Cardiac septum (tissue), 1 donor: ENCODE measurements around the gene FAF2. TPM values are rescaled to one million over a fixed set of nuclear protein-coding genes. Genes with fewer than 3 reads are reported as not detected.

ENCODE experiments used
- DNase-seq: peaks from one replicate; pipeline ENCODE4 v3.0.0-alpha.2; 2020; ENCODE audit warnings: low spot score
- intact Hi-C: fragments of 100-400 bp; cut with DNase I; formaldehyde crosslinking; loops from one replicate; pipeline ENCODE4 v1.14.0; 2022
- total RNA-seq: library from RNA; stranded (reverse); fragmentation: NEBNext Ultra II Directional; extraction: Animal tissue kit (Norgen Biotek cat#: 25700); gene quantifications from one replicate; pipeline ENCODE4 v1.2.1, GENCODE V29; 2021
- donor health status: DM: no; HTN: no; CAD: no.

Gene FAF2
- total RNA-seq, 1 donor from 2014 or later, result 15.9 TPM

DNA sequence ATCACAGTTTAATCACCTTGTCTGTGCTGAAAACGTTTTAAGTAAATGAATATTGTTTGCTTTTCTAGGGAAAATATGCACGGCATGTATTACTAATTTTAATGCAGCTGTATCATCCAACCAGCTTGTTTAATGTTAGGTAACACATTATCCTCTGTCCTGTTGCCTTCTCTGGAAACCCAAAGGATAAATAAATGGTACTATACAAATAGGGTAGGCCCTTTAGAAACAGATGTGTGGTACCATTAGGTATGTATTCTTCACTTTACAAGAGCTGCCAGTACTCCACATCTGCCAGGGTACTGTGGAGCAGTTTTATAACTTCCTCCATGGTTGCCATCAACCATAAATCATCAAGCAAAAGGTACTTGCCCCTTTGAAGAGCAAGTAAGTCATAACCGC is 42.9 kb downstream of the FAF2 start:
- intact Hi-C loops, result no loop called here
- DNase-seq, result no peak

DNA sequence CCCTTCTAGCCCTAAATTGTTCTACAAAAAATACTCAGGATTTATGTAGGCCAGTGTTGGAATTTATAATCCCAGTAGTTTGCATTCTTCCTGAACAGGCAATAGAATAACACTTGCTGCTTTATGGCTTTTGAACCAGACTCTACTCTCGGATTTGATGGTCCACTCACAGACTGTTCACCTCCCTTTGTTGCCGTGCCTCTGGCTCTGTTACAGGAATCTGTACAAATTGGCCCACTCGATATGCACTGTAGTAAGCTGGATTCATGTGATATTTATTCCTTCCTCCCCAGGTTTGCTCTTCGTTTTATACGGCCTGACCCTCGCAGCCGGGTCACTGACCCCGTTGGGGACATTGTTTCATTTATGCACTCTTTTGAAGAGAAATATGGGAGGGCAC is 43.7 kb downstream of the FAF2 start:
- intact Hi-C loops, result no loop called here
- no peak for DNase-seq

DNA sequence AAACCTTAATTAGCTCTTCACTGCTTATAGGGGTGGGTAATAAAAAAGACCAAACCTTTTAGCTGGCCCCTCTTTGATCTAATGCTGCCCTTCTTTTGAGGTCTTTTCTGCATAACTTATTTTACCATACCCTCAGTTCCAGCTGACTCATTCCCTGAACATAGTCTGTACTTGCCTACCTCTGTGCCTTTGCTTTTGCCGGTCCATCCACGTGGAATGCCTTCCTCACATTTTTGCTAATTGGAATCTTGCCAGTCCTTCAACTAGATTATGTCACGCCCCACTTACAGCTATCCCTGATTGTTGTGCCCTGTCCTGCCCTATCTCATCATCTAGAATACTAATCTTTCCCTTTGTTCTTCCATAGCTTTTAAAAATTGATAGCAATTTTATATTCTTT is 44.2 kb downstream of the FAF2 start:
- intact Hi-C loops, result no loop called here
- DNase-seq, result no peak

DNA sequence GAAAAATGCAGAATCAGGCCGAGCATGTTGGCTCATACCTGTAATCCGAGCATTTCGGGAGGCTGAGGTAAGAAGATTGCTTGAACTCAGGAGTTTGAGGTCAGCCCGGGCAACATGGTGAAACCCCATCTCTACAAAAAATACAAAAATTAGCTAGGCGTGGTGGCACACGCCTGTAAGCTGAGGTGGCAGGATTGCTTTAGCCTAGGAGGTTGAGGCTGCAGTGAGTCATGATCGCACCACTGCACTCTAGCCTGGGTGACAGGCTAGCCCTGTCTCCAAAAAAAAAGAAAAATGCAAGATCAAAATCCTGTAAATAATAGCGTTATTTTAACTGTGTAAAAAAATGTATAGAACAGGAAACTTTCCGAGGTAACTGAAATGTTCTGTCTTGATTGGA is 49.7 kb downstream of the FAF2 start:
- intact Hi-C loops, result no loop called here
- no peak for DNase-seq

DNA sequence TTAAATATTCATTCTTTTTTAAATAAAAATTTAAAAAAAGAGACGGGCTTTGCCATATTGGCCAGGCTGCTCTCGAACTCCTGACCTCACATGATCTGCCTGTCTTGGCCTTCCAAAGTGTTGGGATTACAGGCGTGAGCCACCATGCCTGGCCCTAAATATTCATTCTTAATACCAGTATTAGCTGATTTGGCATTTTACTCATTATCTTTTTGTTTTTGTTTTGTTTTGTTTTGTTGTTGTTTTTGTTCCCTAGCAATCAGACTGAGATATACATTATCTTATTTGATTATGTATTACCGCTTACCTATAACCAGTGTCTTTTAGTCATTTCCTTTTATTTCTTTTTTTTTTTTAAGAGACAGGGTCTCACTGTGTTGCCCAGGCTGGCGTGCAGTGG is 51.1 kb downstream of the FAF2 start:
- DNase-seq, result no peak
- intact Hi-C loops, result no loop called here

DNA sequence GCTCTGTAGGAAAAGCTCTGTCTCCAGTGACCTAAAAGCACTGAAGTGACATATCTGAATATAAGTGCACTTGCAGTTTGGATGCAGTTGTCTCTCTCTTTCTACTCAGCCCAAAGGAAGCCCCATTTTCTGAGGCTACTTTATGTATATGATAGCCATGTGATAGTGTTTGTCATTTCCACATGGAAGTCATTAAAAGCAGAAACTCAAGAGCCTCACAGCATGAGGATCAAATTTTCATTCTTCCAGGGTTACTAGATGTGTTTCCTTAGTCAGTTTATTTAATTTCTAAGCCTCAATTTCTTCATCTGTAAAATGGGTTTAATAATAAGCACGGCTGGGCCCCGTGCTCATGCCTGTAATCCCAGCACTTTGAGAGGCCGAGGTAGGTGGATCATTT is 52.3 kb downstream of the FAF2 start:
- no peak for DNase-seq
- intact Hi-C loops, result no loop called here

DNA sequence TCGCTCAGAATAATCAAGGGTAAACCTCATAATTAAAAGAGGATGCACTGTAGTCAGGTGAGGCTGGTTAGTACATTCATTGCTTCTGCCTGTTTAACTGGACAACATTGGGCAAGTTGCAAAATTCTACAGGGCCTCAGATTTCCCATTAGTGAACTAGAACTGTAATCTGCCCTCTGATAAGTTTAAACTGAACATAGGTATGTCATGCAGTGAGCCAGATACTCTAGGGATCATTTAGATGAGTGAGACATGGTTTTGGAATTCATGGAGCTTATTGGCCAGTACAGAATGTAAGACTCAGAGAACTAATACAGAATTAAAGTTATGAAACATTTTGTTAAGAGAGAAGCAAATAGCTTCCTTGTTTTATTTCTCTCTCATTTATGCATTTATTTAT is 53.1 kb downstream of the FAF2 start:
- intact Hi-C loops, result no loop called here
- DNase-seq, result no peak

DNA sequence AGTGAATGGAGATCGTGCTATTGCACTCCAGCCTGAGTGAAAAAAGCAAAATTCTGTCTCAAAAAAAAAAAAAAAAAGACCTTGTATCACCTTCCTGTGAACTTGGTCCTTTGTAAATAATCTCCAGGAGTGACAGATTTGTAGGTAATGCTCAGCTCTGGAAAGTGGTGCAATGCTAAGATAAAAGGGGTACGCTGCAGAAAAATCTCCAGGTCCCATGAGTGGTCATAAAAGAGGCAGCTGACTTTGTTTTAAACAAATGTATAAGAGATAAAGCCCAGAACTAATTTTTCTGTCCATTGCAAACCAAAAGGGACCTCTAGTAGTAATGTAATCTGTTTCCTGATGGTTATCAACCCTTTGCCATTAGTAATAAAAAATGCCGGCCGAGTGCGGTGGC is 55.3 kb downstream of the FAF2 start:
- intact Hi-C loops, result no loop called here
- DNase-seq, result no peak

DNA sequence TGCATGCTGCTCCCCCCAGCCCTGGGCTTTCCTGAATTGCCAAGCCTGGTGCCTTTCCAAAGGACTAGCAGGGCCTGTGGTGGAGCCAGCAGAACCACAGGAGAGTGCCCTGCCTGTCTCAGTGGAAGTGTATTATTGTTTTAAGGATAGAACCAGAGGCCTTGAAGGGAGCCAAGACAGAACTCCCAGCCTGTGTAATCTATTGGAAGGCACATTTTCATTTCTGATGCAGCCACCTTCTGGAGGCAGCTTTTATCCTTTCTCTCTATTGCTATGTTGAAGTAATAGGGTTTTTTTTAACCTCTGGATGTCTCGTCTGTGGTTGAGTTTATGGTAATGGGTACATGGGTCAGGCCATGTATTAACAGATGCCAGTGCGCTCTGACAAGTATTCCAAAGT is 59.7 kb downstream of the FAF2 start:
- intact Hi-C loops, result no loop called here
- DNase-seq, result no peak

DNA sequence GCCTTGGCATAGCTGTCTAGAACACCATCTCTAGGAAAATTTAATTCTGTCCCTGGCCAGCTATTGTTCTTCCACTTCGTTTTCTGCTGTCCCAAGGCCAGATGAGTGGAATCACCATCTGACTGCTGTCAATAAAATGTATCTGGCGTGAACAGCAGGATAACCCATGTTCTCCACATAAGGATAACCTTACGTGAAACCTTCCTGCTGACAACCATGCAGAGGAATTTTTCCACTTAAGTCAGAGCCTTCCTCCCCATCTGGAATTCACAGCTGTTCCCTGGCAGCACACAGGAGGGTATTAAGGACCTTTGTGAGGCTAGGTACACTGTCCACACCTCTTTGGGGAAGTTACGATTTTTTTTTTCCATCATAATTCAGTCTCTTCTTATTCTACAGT is 60.4 kb downstream of the FAF2 start:
- DNase-seq, result no peak
- intact Hi-C loops, result no loop called here

DNA sequence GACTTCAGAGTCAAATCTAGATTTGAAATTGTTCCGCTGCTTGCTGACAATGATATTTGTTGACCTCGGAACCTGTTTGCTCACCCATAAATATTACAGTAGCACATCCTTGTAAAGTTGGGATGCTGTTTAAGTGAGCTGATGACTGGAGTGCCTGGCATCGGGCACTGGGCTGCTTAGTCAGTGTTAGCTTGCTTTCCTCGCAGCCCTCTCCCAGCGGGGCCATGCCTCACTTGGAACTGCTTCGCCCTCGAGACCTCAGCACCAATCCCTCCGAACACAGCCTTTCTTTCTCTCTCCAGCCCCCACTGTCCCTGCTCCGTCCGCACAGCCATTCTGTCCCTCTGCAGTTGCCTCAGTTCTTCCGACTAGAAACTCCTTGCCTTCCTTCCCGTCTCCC is 65.6 kb downstream of the FAF2 start:
- no peak for DNase-seq
- intact Hi-C loops, result no loop called here

DNA sequence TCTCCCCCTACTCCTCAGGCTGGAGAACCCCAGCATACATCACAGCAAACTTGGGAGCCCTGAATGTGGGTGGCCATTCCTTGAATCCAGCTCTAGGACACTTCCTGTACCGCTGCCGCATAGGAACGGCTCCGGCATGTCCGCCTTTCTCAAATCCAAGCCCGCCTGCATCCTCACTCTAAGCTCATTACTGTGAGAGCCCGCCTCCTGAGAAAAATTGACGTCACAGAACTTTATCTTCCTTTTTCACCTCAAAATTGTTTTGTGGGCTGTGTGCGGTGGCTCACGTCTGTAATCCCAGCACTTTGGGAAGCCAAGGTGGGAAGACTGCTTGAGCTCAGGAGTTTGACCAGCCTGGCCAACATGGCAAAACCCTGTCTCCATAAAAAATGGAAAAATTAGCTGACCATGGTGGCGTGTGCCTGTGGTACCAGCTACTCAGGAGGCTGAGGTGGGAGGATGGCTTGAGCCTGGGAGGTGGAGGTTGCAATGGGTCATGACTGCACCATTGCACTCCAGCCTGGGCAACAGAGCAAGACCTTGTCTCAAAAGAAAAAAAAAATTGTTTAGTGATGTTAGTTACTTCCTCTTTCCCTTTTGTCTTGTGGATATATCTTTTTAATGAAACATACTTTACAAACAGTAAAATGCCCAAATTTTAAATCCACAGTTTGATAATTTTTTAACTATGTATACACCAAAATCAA is 66.2 kb downstream of the FAF2 start:
- intact Hi-C loops, result no loop called here
- DNase-seq, result no peak

DNA sequence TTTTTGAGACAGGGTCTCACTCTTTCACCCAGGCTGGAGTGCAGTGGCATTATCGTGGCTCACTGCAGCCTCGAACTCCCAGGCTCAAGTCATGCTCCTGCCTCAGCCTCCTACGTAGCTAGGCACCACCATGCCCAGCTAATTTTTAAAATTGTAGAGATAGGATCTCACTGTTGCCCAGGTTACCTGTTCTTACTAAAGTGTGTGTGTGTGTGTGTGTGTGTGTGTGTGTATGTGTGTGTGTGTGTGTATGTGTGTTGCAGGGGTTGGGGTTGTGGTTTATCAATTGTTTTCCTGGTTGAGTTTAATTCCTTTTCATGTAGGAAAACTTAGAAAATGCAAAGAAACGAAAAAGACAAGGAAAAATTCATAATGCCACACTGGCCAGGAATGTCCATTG is 67.2 kb downstream of the FAF2 start:
- DNase-seq, result no peak
- intact Hi-C loops, result no loop called here

DNA sequence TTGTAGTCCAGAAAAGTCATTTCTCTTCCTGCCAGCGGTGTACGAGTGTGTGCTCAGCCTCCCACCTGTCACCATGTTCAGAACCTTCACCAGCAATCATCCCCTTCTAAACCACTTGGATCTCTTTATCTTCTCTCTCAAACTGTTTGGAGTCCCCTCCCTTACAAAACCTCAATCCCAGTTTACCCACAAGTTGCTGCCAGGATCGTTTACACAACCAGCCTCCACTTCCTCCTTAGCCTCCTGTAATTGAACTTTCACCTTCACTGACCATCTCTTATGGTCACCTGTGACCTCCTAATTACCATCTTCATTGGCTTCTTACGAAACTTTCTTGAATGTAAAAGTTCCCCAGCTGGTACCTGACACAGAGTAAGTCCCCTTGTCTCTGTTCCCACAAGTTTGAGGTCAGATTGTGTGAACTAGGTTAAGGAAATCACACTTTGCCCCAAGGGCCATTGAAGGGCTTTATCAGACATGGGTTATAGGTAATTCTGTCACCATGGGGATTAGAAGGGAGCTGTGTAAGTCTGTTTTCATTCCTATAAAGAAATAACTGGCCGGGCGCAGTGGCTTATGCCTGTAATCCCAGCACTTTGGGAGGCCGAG is 69.0 kb downstream of the FAF2 start:
- DNase-seq, result no peak
- intact Hi-C loops, result no loop called here

DNA sequence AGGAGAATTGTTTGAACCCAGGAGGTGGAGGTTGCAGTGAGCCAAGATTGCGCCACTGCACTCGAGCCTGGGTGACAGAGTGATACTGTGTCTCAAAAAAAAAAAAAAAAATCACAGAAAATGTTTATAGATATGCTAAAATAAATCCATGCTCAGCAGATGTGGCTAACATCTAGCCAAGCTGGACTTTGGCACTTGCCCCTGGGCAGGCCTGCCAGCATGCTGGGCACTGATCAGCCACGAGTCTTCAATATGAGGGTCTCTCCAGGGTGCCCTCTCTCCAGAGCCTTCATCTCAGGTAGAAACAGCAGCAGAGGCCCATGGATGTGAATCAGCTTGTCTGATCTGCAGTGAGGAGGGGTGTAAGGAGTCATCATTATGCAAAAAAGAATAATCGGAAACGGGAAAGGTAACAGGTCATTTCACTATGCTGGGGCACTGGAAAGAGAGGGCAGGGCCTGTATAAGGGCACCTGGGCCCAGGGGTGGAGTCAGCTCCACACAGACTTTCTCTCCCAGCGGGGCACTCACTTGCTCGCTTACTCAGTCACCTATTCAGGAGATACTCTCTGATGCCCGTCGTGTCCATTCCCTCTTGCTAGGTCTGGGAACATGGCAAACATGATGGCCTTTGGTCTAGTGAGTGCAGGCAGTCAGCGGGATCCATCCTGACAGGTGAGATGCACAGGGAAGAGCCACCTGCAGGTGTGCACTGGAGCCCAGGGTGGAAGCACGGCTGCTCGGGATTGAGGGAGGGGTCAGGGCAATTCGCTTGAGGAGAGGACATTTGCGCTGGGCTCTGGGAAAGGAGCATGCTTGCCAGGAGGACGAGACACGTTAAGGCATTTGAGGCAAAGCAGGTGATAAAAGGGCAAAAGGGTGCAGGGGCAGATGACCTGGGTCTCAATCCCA is 71.9 kb downstream of the FAF2 start:
- no peak for DNase-seq
- intact Hi-C loops, result no loop called here

DNA sequence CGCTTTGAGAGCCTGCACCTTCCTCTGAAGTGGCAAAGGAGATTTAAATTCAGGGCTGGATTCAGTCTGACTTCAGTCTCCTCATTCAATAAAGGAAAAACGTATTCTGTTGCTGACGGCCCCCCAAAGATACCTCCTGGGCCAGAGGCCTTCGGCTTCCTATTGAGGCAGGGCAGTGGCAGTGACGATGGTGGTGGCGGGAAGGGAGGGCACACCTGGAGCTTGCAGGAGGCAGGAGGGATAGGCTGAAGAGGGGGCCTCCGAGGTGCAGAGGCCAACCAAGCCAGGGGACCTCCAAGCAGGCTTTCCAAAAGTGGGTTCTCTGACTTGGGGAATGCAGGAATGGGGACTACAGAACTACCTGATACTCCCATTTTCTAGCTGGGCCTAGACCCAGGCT is 73.1 kb downstream of the FAF2 start:
- intact Hi-C loops, result no loop called here
- DNase-seq, result no peak

DNA sequence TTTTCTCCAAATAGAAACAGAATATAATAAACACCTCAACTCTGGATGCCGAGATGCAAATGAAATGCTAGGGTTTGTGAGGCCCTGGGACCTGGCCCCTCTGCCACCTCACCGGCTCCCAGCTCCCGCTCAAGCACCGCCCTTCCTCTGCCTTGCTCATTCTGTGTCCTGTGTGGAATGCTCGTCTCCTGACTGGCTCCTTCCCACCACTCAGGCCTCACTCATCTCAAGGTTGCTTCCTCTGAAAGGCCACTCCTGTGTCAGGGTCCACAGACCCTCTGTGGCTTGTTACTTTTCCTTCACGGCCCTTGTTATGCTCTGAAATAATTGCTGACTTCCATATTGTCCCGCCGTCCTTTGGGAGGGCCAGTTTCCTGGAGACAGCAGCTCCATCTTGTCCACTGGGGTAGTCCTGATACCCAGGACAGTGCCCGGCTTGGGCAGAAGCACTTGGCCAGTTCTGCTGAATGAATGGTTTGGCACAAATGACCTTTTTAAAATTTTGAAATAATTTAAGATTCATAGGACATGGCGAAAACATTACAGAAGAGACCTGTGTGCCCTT is 73.6 kb downstream of the FAF2 start:
- intact Hi-C loops, result no loop called here
- DNase-seq, result no peak

DNA sequence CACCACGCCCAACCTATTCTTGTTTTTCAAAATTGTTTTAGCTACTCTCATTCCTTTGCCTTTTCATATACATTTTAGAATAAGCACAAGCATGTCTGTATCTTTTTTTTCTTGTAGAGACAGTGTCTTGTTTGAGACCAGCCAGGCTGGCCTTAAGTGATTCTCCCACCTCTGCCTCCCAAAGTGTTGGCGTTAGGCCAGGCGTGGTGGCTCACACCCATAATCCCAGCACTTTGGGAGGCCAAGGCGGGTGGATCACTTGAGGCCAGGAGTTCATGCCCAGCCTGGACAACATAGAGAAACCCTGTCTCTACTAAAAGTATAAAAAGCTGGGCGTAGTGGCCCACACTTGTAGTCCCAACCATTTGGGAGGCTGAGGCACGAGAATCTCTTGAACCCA is 76.0 kb downstream of the FAF2 start:
- DNase-seq, result no peak
- intact Hi-C loops, result no loop called here

DNA sequence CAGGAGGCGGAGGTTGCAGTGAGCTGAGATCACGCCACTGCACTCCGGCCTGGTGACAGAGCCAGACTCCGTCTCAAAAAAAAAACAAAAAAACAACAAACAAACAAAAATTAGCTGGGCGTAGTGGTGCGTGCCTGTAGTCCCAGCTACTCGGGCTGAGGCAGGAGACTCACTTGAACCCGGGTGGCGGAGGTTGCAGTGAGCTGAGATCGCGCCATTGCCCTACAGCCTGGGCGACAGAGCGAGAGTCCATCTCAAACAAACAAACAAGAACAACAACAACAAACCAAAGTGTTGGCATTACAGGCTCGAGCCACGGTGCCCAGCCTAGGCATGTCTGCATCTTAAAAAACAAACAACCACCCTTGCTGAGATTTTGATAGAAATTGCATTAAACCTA is 76.8 kb downstream of the FAF2 start:
- intact Hi-C loops, result no loop called here
- no peak for DNase-seq

DNA sequence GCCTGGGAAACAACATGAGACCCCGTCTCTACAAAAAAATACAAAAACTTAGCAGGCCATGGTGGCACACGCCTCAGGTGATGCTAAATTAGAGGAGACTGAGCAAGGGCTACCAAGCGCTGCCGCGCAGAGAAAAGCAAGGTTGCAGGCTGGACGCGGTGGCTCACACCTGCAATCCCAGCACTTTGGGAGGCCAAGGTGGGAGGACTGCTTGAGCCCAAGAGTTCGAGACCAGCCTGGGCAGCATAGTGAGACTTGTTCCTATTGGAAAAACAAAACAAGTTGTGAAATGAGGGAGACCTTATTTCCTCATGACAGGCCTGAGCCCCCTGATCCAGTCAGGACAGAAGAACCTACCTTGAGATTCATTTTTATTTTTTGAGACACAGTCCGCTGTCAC is 77.5 kb downstream of the FAF2 start:
- intact Hi-C loops, result no loop called here
- no peak for DNase-seq

DNA sequence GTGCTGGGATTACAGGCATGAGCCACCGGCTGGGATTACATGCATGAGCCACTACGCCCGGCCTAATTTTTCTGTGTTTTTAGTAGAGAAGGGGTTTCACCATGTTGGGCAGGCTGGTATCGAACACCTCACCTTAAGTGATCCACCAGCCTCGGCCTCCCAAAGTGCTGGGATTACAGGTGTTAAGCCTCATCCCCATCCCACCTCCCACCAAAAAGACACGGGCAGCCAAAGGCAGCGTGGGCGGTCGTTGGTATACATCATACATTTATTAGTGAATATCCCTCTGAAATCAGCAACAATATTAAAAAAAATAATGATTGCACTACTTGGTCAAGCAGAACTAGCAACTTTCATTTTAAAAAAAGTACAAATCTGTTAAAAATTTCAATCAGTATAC is 78.3 kb downstream of the FAF2 start:
- no peak for DNase-seq
- intact Hi-C loops, result no loop called here
